SK-N-SH (cell line): ENCODE data around the gene NDUFA1. TPM values are rescaled to one million over a fixed set of nuclear protein-coding genes. Genes with fewer than 3 reads are reported as not detected.
A peak's percentile ranks its signal among the peaks of the same experiment; 100 is the strongest.
"Not testable (repeated sequence)": the region's sequence is repeated elsewhere in the genome, so short reads cannot be mapped to it uniquely, and the experiment has no call there.

ENCODE experiments used
- CTCF ChIA-PET: fragments of 300-600, 350-600 bp; formaldehyde crosslinking; extraction: SDS; loops from one replicate; lab custom pipeline; 2021; lab: Yijun Ruan, JAX
- POLR2A ChIA-PET: fragments of 350-600 bp; sonication (Branson Sonifier 250); formaldehyde crosslinking; extraction: SDS; loops from one replicate; lab custom pipeline; 2020; ENCODE audit warnings: antibody characterized with exemption, inconsistent platforms; lab: Yijun Ruan, JAX
- DNase-seq: peaks from one replicate; pipeline ENCODE4 v3.0.0; 2012
- H2AFZ ChIP-seq: fragments of 200-600 bp; sonication (generic); 2 replicates; pipeline ENCODE4 v1.8.1; 2016; ENCODE audit warnings: antibody characterized with exemption, mild to moderate bottlenecking, low read depth
- H3F3A ChIP-seq: fragments of 200-600 bp; sonication (generic); replicated peaks from 2 replicates; pipeline ENCODE3; 2016; ENCODE audit warnings: antibody characterized with exemption, mild to moderate bottlenecking; ENCODE audit not compliant: insufficient read depth
- H3K27ac ChIP-seq, 2 experiments: fragments of 200-500 bp in 1 of 2; fragments of 200-600 bp in 1 of 2; sonication (Bioruptor generic) in 1 of 2; sonication (generic), shearing (Covaris generic) in 1 of 2; 2 replicates each; pipeline versions ENCODE4 v1.5.1 to v1.6.1; 2014 to 2016; ENCODE audit warnings: low read depth in 2 of 2, inconsistent platforms in 1 of 2, low read length in 1 of 2, mild to moderate bottlenecking in 1 of 2, mixed read lengths in 1 of 2
- H3K27me3 ChIP-seq: fragments of 200-600 bp; sonication (generic), shearing (Covaris generic); 2 replicates; pipeline ENCODE4 v1.6.1; 2016; ENCODE audit warnings: mixed run types; ENCODE audit not compliant: insufficient read depth
- H3K36me3 ChIP-seq, 2 experiments: fragments of 200-500 bp in 1 of 2; fragments of 200-600 bp in 1 of 2; sonication (Bioruptor generic) in 1 of 2; sonication (generic) in 1 of 2; replicated peaks in 1 of 2; 2 replicates each; pipeline versions ENCODE3 to v1.5.1; 2014 to 2016; ENCODE audit warnings: low read length in 1 of 2, mild to moderate bottlenecking in 1 of 2; ENCODE audit not compliant: insufficient read depth in 2 of 2, control insufficient read depth in 1 of 2
- H3K4me1 ChIP-seq, 2 experiments: fragments of 200-500 bp in 1 of 2; fragments of 200-600 bp in 1 of 2; sonication (Bioruptor generic) in 1 of 2; sonication (generic), shearing (Covaris generic) in 1 of 2; 2 replicates each; pipeline versions ENCODE4 v1.5.1 to v1.6.1; 2014 to 2016; ENCODE audit warnings: low read depth in 1 of 2, low read length in 1 of 2, mixed run types in 1 of 2; ENCODE audit not compliant: insufficient read depth in 2 of 2, control insufficient read depth in 1 of 2
- H3K4me2 ChIP-seq: fragments of 200-600 bp; sonication (generic), shearing (Covaris generic); 2 replicates; pipeline ENCODE4 v1.6.1; 2017; ENCODE audit warnings: mixed run types
- H3K4me3 ChIP-seq, 2 experiments: fragments of 200-500 bp in 1 of 2; fragments of 200-600 bp in 1 of 2; sonication (Bioruptor generic) in 1 of 2; sonication (generic), shearing (Covaris generic) in 1 of 2; 2 replicates each; pipeline versions ENCODE4 v1.5.1 to v1.8.1; 2014 to 2016; ENCODE audit warnings: low read depth in 2 of 2, inconsistent platforms in 1 of 2, low read length in 1 of 2, mild to moderate bottlenecking in 1 of 2, mixed read lengths in 1 of 2, moderate library complexity in 1 of 2
- H3K79me2 ChIP-seq: fragments of 200-600 bp; sonication (generic); 2 replicates; pipeline ENCODE4 v1.8.1; 2017; ENCODE audit warnings: mild to moderate bottlenecking; ENCODE audit not compliant: insufficient read depth
- H3K9ac ChIP-seq: fragments of 200-600 bp; sonication (generic); 2 replicates; pipeline ENCODE4 v1.6.1; 2017; ENCODE audit warnings: mixed run types
- H3K9me2 ChIP-seq: fragments of 200-600 bp; sonication (generic); 2 replicates; pipeline ENCODE4 v1.6.1; 2017; ENCODE audit warnings: mixed run types
- H3K9me3 ChIP-seq: fragments of 200-600 bp; sonication (generic); 2 replicates; pipeline ENCODE4 v1.6.1; 2017; ENCODE audit warnings: mixed run types, mild to moderate bottlenecking, moderate library complexity
- H4K20me1 ChIP-seq: fragments of 200-600 bp; sonication (generic); 2 replicates; pipeline ENCODE4 v1.6.1; 2017; ENCODE audit warnings: mild to moderate bottlenecking, mixed run types; ENCODE audit not compliant: insufficient read depth
- CHD2 ChIP-seq: fragments of 150-350 bp; IDR thresholded peaks from 2 replicates; pipeline ENCODE4 v1.6.1; 2018; ENCODE audit warnings: low read length; ENCODE audit not compliant: partially characterized antibody
- MXI1 ChIP-seq: IDR thresholded peaks from 2 replicates; pipeline ENCODE4 v1.6.1; 2012; ENCODE audit warnings: mild to moderate bottlenecking, low read depth, low read length, improper control_type of control experiment
- NRF1 ChIP-seq: IDR thresholded peaks from 2 replicates; pipeline ENCODE4 v1.6.1; 2012; ENCODE audit warnings: low read depth, mild to moderate bottlenecking, low read length
- POLR2AphosphoS5 ChIP-seq: IDR thresholded peaks from 2 replicates; pipeline ENCODE4 v1.6.1; 2012; ENCODE audit warnings: low read depth, low read length
- RAD21 ChIP-seq: IDR thresholded peaks from 2 replicates; pipeline ENCODE4 v1.6.1; 2012; ENCODE audit warnings: mild to moderate bottlenecking, low read length
- SMC3 ChIP-seq: IDR thresholded peaks from 2 replicates; pipeline ENCODE4 v1.6.1; 2012; ENCODE audit warnings: low read depth, low read length, improper control_type of control experiment
- WGBS: methylation state at CpG from one replicate; pipeline ENCODE4 v1.1.6; 2017; ENCODE audit warnings: low lambda C conversion rate; 5-methylcytosine and 5-hydroxymethylcytosine counted together
- polyA plus RNA-seq, 3 experiments: library from polyadenylated mRNA; depleted of rRNA; stranded (reverse); fragments of >200 nt; gene quantifications; 2 replicates each; pipeline ENCODE4 v1.2.3, GENCODE V29; 2012
- TF ChIP-seq, protein P1 (sequence below): fragments of 150-350 bp; IDR thresholded peaks from 2 replicates; pipeline ENCODE4 v1.6.1; 2016; ENCODE audit warnings: mild to moderate bottlenecking, low read depth, low read length
- TF ChIP-seq, protein P2 (sequence below): fragments of 200-600 bp; sonication (generic); IDR thresholded peaks from 2 replicates; pipeline ENCODE4 v1.6.1; 2017; ENCODE audit warnings: antibody characterized with exemption, mild to moderate bottlenecking, moderate library complexity
- TF ChIP-seq, protein P3 (sequence below): IDR thresholded peaks from 2 replicates; pipeline ENCODE4 v1.4.0; 2012; ENCODE audit warnings: low read depth, borderline replicate concordance

NDUFA1 gene
- polyA plus RNA-seq, 1 of the 3 experiments (the other 2 are of a cell fraction), result 101 TPM

DNA sequence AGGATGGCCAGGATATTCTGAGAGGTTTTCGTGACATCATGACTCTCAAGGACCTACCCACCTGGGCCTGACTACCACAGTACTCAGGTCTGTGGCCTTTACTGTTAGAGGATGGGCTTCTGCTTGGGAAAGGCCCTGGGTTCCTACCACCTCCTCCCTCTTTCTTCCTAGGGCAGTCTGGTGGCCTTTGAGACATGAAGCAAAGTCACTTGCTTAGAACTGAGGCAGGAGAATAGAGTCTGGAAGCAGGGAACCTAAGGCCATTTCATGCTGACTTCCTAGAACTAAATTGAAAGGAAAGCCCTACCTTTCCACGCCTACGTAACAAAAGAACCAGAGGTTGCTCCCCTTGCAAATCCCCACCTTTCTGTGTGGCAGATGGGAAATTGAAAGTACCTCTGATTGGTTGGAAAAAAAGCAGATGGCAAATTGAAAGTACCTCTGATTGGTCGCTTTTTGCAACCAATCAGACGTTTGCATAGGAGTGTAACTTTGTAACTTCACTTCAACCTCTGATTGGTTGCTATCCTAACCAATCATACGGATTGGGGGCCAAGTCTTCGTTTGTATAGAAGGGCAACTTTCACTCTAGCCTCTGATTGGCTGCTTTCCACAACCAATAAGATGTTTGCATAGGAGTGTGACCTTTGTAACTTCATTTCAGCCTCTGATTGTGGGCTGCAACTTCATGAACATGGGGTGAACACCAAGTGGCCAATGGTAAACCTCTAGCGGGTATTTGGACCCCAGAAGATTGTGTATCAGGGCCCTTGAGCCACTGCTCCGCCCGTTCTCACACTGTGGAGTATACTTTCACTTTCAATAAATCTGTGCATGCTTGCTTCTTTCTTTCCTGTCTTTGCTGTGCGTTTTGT, 14.2 kb downstream of the NDUFA1 start:
- H2AFZ ChIP-seq, result peak overlapping the region; percentile 29; the same call in 1 of the 2 replicates
- no peak overlapping the region for H3K27ac ChIP-seq
- WGBS, result 56% methylated on average over 11 of the region's 11 CpGs
- H3K4me1 ChIP-seq, result no peaks in the 10 kb centered on the region; a peak in 1 of 4 replicates
- H3K9ac ChIP-seq, result no peak overlapping the region
- H3K79me2 ChIP-seq, result no peaks in the 10 kb centered on the region
- no peak for DNase-seq
- no peaks in the 10 kb centered on the region; the same call in 1 of the 2 replicates for H3K27me3 ChIP-seq
- CTCF ChIA-PET, result no interaction called here
- H3K4me3 ChIP-seq, result peak overlapping the region; percentile 6 to 30; a peak in 2 of 4 replicates
- H3K4me2 ChIP-seq, result peak overlapping the region; percentile 56; the same call in 1 of the 2 replicates
- no peaks in the 10 kb centered on the region for H3K36me3 ChIP-seq
- no peaks in the 10 kb centered on the region for H3K9me2 ChIP-seq
- TF ChIP-seq RAD21, result no peak
- TF ChIP-seq, protein P1, sequence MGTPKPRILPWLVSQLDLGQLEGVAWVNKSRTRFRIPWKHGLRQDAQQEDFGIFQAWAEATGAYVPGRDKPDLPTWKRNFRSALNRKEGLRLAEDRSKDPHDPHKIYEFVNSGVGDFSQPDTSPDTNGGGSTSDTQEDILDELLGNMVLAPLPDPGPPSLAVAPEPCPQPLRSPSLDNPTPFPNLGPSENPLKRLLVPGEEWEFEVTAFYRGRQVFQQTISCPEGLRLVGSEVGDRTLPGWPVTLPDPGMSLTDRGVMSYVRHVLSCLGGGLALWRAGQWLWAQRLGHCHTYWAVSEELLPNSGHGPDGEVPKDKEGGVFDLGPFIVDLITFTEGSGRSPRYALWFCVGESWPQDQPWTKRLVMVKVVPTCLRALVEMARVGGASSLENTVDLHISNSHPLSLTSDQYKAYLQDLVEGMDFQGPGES, result peak; percentile 25; the same call in 1 of the 2 replicates
- TF ChIP-seq, all 33 proteins: peak for 1
- Histone ChIP-seq H3K9me3 (no peaks in the 10 kb centered on the region), H3F3A (no peaks in the 10 kb centered on the region), H4K20me1 (no peaks in the 10 kb centered on the region)
- POLR2A ChIA-PET, result no interaction called here

DNA sequence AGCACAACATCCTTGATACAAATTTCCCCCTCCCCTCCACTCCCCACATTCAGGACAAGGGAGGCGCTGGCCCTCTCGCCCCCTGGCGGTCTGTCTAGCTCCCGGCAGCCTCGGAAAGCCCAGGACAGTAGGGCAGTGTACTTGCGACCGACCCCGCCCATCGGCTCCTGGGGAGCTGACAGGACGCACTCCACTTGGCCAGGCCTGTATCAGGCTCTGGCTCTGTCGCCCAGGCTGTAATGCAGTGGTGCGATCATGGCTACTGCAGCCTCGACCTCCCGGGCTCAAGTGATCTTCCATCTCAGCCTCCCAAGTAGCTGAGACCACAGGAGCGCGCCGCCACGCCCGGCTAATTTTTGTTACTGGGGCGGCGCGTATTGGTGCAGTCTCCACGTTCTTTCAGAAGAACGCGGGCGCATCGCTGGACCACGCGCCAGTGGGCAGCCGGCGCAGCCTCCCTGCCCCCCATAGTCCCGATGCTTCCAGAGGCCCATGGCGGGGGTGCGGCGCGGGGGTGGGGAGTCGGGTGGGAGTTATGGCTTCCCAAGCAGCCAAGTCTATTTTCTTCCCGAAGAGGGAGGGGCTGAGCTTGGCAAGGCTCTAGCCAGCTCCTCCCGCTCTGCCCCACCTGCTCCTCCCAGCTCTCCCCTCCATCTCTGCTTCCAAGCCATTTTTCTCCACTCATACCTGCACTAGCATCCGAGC, 16.2 kb downstream of the NDUFA1 start:
- no peaks in the 10 kb centered on the region for H3F3A ChIP-seq
- peaks cover 14% of the 10 kb centered on the region; the same call in 1 of the 2 replicates for H3K27me3 ChIP-seq
- DNase-seq, result peak; percentile 86
- no peak overlapping the region for H3K9ac ChIP-seq
- no peaks in the 10 kb centered on the region for H4K20me1 ChIP-seq
- H3K4me1 ChIP-seq, result no peaks in the 10 kb centered on the region
- TF ChIP-seq CHD2, result no peak
- TF ChIP-seq SMC3, result peak; percentile 23; the same call in 1 of the 2 replicates
- TF ChIP-seq POLR2AphosphoS5, result no peak
- TF ChIP-seq, protein P2, sequence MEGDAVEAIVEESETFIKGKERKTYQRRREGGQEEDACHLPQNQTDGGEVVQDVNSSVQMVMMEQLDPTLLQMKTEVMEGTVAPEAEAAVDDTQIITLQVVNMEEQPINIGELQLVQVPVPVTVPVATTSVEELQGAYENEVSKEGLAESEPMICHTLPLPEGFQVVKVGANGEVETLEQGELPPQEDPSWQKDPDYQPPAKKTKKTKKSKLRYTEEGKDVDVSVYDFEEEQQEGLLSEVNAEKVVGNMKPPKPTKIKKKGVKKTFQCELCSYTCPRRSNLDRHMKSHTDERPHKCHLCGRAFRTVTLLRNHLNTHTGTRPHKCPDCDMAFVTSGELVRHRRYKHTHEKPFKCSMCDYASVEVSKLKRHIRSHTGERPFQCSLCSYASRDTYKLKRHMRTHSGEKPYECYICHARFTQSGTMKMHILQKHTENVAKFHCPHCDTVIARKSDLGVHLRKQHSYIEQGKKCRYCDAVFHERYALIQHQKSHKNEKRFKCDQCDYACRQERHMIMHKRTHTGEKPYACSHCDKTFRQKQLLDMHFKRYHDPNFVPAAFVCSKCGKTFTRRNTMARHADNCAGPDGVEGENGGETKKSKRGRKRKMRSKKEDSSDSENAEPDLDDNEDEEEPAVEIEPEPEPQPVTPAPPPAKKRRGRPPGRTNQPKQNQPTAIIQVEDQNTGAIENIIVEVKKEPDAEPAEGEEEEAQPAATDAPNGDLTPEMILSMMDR, result peak; percentile 61
- peak; percentile 35 for TF ChIP-seq RAD21
- TF ChIP-seq, protein P3, sequence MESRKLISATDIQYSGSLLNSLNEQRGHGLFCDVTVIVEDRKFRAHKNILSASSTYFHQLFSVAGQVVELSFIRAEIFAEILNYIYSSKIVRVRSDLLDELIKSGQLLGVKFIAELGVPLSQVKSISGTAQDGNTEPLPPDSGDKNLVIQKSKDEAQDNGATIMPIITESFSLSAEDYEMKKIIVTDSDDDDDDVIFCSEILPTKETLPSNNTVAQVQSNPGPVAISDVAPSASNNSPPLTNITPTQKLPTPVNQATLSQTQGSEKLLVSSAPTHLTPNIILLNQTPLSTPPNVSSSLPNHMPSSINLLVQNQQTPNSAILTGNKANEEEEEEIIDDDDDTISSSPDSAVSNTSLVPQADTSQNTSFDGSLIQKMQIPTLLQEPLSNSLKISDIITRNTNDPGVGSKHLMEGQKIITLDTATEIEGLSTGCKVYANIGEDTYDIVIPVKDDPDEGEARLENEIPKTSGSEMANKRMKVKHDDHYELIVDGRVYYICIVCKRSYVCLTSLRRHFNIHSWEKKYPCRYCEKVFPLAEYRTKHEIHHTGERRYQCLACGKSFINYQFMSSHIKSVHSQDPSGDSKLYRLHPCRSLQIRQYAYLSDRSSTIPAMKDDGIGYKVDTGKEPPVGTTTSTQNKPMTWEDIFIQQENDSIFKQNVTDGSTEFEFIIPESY, result no peak
- TF ChIP-seq NRF1, result no peak
- TF ChIP-seq MXI1, result 0 out of 2 replicates have a peak, but pooled peaks have one; percentile 40
- H3K9me3 ChIP-seq, result no peaks in the 10 kb centered on the region
- H3K27ac ChIP-seq, result no peak overlapping the region
- no peaks in the 10 kb centered on the region for H3K79me2 ChIP-seq
- POLR2A ChIA-PET, result interaction anchor here (0.6 to 1.7 kb wide), 2 partner anchors 51 to 97 kb away, joined by 3 to 11 read pairs; partner anchors contain the start of gene RPL39
- 55% methylated on average over 17 of the region's 40 CpGs for WGBS
- no peaks in the 10 kb centered on the region for H3K36me3 ChIP-seq
- H2AFZ ChIP-seq, result no peak overlapping the region
- no peaks in the 10 kb centered on the region for H3K9me2 ChIP-seq
- peak overlapping the region; percentile 29 to 34; a peak in 3 of 4 replicates for H3K4me3 ChIP-seq
- peak overlapping the region; percentile 41; the same call in 1 of the 2 replicates for H3K4me2 ChIP-seq
- CTCF ChIA-PET, result interaction anchor here (0.8 to 2.3 kb wide), 9 partner anchors 8 to 371 kb away, joined by 3 to 7 read pairs (median 5); partner anchors contain the start of genes AKAP14 and ZBTB33

DNA sequence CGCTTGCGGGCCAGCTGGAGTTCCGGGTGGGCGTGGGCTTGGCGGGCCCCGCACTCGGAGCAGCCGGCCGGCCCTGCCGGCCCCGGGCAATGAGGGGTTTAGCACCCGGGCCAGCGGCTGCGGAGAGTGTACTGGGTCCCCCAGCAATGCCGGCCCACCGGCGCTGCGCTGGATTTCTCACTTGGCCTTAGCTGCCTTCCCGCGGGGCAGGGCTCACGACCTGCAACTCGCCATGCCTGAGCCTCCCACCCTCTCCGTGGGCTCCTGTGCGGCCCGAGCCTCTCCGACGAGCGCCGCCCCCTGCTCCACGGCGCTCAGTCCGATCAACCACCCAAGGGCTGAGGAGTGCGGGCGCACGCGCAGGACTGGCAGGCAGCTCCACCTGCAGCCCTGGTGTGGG, 19.0 kb downstream of the NDUFA1 start:
- H3K79me2 ChIP-seq, H3K27ac ChIP-seq, H3K36me3 ChIP-seq, H3K4me1 ChIP-seq, DNase-seq, H4K20me1 ChIP-seq, H3K9ac ChIP-seq, H3K4me2 ChIP-seq, H3K9me2 ChIP-seq, POLR2A ChIA-PET, H3K4me3 ChIP-seq, H3F3A ChIP-seq, H2AFZ ChIP-seq, H3K9me3 ChIP-seq: not testable (repeated sequence)
- peaks cover 20% of the 10 kb centered on the region; the same call in 1 of the 2 replicates for H3K27me3 ChIP-seq
- CTCF ChIA-PET, result interaction anchor here (1.1 to 1.3 kb wide), 2 partner anchors 10 to 374 kb away, joined by 3 to 4 read pairs; no protein-coding TSS in a partner anchor
- no CpG with 5 or more reads among the region's 36 CpGs for WGBS
